A549 (cell line): ENCODE results near the gene APOC3. TPM values are rescaled to one million over a fixed set of nuclear protein-coding genes. Genes with fewer than 3 reads are reported as not detected.

Experiments
- ATAC-seq, 2 experiments: fragments of 200-7000 bp in 1 of 2; fragments of >200 bp in 1 of 2; cut with Nextera tagmentation in 1 of 2; cut with Tn5 transposase in 1 of 2; 3 replicates each; pipeline versions ENCODE4 v1.8.0 to v1.9.1; 2018 to 2020; ENCODE audit warnings: mild to moderate bottlenecking in 1 of 2, moderate library complexity in 1 of 2
- CTCF ChIA-PET: fragments of 300-600 bp; sonication (Branson Sonifier 250); formaldehyde crosslinking; extraction: SDS; loops from one replicate; lab custom pipeline; 2021; ENCODE audit warnings: antibody characterized with exemption, inconsistent platforms; lab: Yijun Ruan, JAX
- POLR2A ChIA-PET: fragments of 350-600 bp; formaldehyde crosslinking; extraction: SDS; loops from one replicate; lab custom pipeline; 2021; ENCODE audit warnings: antibody characterized with exemption, inconsistent platforms; lab: Yijun Ruan, JAX
- DNase-seq, 2 experiments: peaks; one replicate each; pipeline versions ENCODE4 v3.0.0 to v3.0.0-alpha.2; 2011 to 2016; ENCODE audit warnings: low read depth in 1 of 2, low spot score in 1 of 2
- FAIRE-seq: peaks from 2 replicates; lab custom pipeline; 2011; peaks lifted over from hg19 to GRCh38; lab: Jason Lieb, UNC
- H3K27ac ChIP-seq, 2 experiments: fragments of >200 bp; sonication (Bioruptor Twin); formaldehyde crosslinking; 3 replicates each; pipeline ENCODE4 v1.5.1; 2016 to 2017
- H3K4me1 ChIP-seq: fragments of >200 bp; sonication (Bioruptor Twin); formaldehyde crosslinking; 3 replicates; pipeline ENCODE4 v1.6.1; 2016
- H3K4me2 ChIP-seq: fragments of >200 bp; sonication (Bioruptor Twin); formaldehyde crosslinking; 3 replicates; pipeline ENCODE4 v1.6.1; 2016
- H3K4me3 ChIP-seq: fragments of >200 bp; sonication (Bioruptor Twin); formaldehyde crosslinking; 3 replicates; pipeline ENCODE4 v1.5.1; 2016
- H3K9me3 ChIP-seq: fragments of >200 bp; sonication (Bioruptor Twin); formaldehyde crosslinking; 3 replicates; pipeline ENCODE4 v1.6.1; 2016
- BHLHE40 ChIP-seq: IDR thresholded peaks from 2 replicates; pipeline ENCODE4 v1.6.1; 2012; ENCODE audit warnings: low read depth, low read length, inconsistent platforms
- CEBPB ChIP-seq, 2 experiments: fragments of >200 bp in 1 of 2; sonication (Bioruptor Twin) in 1 of 2; formaldehyde crosslinking in 1 of 2; IDR thresholded peaks; 2 replicates each; pipeline ENCODE4 v1.6.1; 2012 to 2016
- CHD2 ChIP-seq: fragments of 150-350 bp; IDR thresholded peaks from 2 replicates; pipeline ENCODE4 v1.6.1; 2014; ENCODE audit warnings: low read length; ENCODE audit not compliant: partially characterized antibody
- CHD4 ChIP-seq: fragments of 200-600 bp; sonication (generic); IDR thresholded peaks from 2 replicates; pipeline ENCODE4 v1.6.1; 2016; ENCODE audit warnings: antibody characterized with exemption, mild to moderate bottlenecking, borderline replicate concordance
- E2F6 ChIP-seq: IDR thresholded peaks from 2 replicates; pipeline ENCODE4 v1.6.1; 2012; ENCODE audit warnings: low read depth, borderline replicate concordance
- EP300 ChIP-seq, 2 experiments: fragments of >200 bp; sonication (Bioruptor Twin); formaldehyde crosslinking; IDR thresholded peaks; 2 replicates in 1 of 2; 3 replicates in 1 of 2; pipeline ENCODE4 v1.6.1; 2016 to 2017
- GATA3 ChIP-seq: IDR thresholded peaks from 2 replicates; pipeline ENCODE4 v1.6.1; 2012; ENCODE audit warnings: borderline replicate concordance
- HES2 ChIP-seq: fragments of >200 bp; sonication (Bioruptor Twin); formaldehyde crosslinking; IDR thresholded peaks from 2 replicates; pipeline ENCODE4 v1.6.1; 2016
- HOXA7 ChIP-seq: fragments of 250-450 bp; sonication (Bioruptor Pico); IDR thresholded peaks from 2 replicates; pipeline ENCODE4 v1.5.0; 2020; ENCODE audit warnings: mild to moderate bottlenecking, moderate library complexity
- MAFK ChIP-seq: fragments of 450-650 bp; IDR thresholded peaks from 2 replicates; pipeline ENCODE4 v1.6.1; 2014; ENCODE audit not compliant: partially characterized antibody
- NFE2L2 ChIP-seq: fragments of 150-350 bp; conservative IDR thresholded peaks from 2 replicates; pipeline ENCODE4 v1.6.1; 2014; ENCODE audit warnings: low read length
- NR3C1 ChIP-seq: fragments of >200 bp; sonication (Bioruptor Twin); formaldehyde crosslinking; IDR thresholded peaks from 3 replicates; pipeline ENCODE4 v1.6.1; 2017
- RAD21 ChIP-seq, 2 experiments: fragments of >200 bp in 1 of 2; sonication (Bioruptor Twin) in 1 of 2; formaldehyde crosslinking in 1 of 2; IDR thresholded peaks in 1 of 2; conservative IDR thresholded peaks in 1 of 2; 2 replicates in 1 of 2; 3 replicates in 1 of 2; pipeline ENCODE4 v1.6.1; 2012 to 2018; ENCODE audit warnings: inconsistent platforms in 1 of 2
- RARB ChIP-seq: fragments of 250-450 bp; sonication (Bioruptor Pico); IDR thresholded peaks from 2 replicates; pipeline ENCODE4 v1.8.0; 2021; ENCODE audit warnings: mild to moderate bottlenecking, moderate library complexity
- ZC3H11A ChIP-seq: fragments of 450-650 bp; IDR thresholded peaks from 2 replicates; pipeline ENCODE4 v1.6.1; 2014; ENCODE audit warnings: antibody characterized with exemption, mild to moderate bottlenecking
- ZFP36 ChIP-seq: fragments of 450-650 bp; IDR thresholded peaks from 2 replicates; pipeline ENCODE4 v1.6.1; 2014; ENCODE audit warnings: borderline replicate concordance; ENCODE audit not compliant: partially characterized antibody
- ZSCAN20 ChIP-seq: fragments of 250-450 bp; sonication (Bioruptor Pico); IDR thresholded peaks from 2 replicates; pipeline ENCODE4 v1.8.0; 2022; ENCODE audit warnings: mild to moderate bottlenecking, moderate library complexity
- WGBS: methylation state at CpG from one replicate; pipeline ENCODE4 v1.1.6; 2017; ENCODE audit errors: missing lambda C conversion rate; 5-methylcytosine and 5-hydroxymethylcytosine counted together
- polyA plus RNA-seq, 4 experiments: library from polyadenylated mRNA; depleted of rRNA in 3 of 4; stranded (reverse); fragments of >200 nt; fragmentation: RNase III in 1 of 4; extraction: RNeasy Plus Mini Kit Qiagen cat#74134 plus additional on column Dnase treatment in 1 of 4; gene quantifications; 2 replicates in 3 of 4; 3 replicates in 1 of 4; pipeline ENCODE4 v1.2.3, GENCODE V29; 2011 to 2017
- TF ChIP-seq, protein P1 (sequence below): IDR thresholded peaks from 2 replicates; pipeline ENCODE4 v1.6.1; 2012
- TF ChIP-seq, protein P2 (sequence below): fragments of 450-650 bp; IDR thresholded peaks from 2 replicates; pipeline ENCODE4 v1.6.1; 2014; ENCODE audit warnings: antibody characterized with exemption

The APOC3 gene
- polyA plus RNA-seq, 2 of the 4 experiments (the other 2 are of a cell fraction), result not detected

GRCh38 chr11:116788534-116788933 is 41.2 kb upstream of the APOC3 start:
- ATAC-seq, result no peak
- Histone ChIP-seq H3K4me3 (peak overlapping the region; percentile 94), H3K4me1 (peaks cover 10% of the 10 kb centered on the region; the same call in 1 of the 3 replicates)
- DNase-seq, result no peak
- 58% methylated on average over 4 of the region's 4 CpGs for WGBS
- TF ChIP-seq ZFP36, result no peak
- TF ChIP-seq E2F6, result no peak
- no peak for TF ChIP-seq ZSCAN20 (CRISPR knock-in tag)
- TF ChIP-seq MAFK, result no peak
- TF ChIP-seq NFE2L2, result no peak
- TF ChIP-seq CHD4, result no peak
- TF ChIP-seq RARB (CRISPR knock-in tag), result no peak
- TF ChIP-seq, all 56 proteins: peak for 0
- Histone ChIP-seq H3K4me2 (peak overlapping the region; percentile 77), H3K27ac (peak overlapping the region; percentile 94 to 97), H3K9me3 (no peaks in the 10 kb centered on the region)
- ChIA-PET CTCF (interaction anchor here (0.5 to 8.8 kb wide), 4 partner anchors 11 to 350 kb away, joined by 3 to 114 read pairs (median 30); partner anchors contain the start of gene APOA1), POLR2A (interaction anchor here (0.6 to 1.2 kb wide), 5 partner anchors 14 to 356 kb away, joined by 3 to 6 read pairs (median 5); partner anchors contain the start of genes BUD13, PAFAH1B2 and SIK3)
- FAIRE-seq, result no peak

- no peak for DNase-seq
- Histone ChIP-seq H3K4me2 (peak overlapping the region; percentile 77; the same call in 2 of the 3 replicates), H3K9me3 (no peaks in the 10 kb centered on the region), H3K4me3 (no peak overlapping the region), H3K27ac (no peak overlapping the region; a peak in 1 of 6 replicates), H3K4me1 (peaks cover 10% of the 10 kb centered on the region; the same call in 1 of the 3 replicates)
- no peak for TF ChIP-seq RAD21 (conservative IDR thresholded peaks at IDR 0.05 in 1 of 2, IDR thresholded peaks at IDR 0.05 in 1 of 2)
- no peak for TF ChIP-seq HOXA7 (CRISPR knock-in tag)
- TF ChIP-seq HES2, result no peak
- TF ChIP-seq CHD2, result no peak
- no peak for TF ChIP-seq BHLHE40
- no peak for TF ChIP-seq NR3C1
- TF ChIP-seq ZC3H11A, result no peak
- no peak for TF ChIP-seq GATA3
- no peak for TF ChIP-seq CEBPB (IDR thresholded peaks at IDR 0.05)
- no peak for TF ChIP-seq EP300 (IDR thresholded peaks at IDR 0.05)
- TF ChIP-seq, protein P1, sequence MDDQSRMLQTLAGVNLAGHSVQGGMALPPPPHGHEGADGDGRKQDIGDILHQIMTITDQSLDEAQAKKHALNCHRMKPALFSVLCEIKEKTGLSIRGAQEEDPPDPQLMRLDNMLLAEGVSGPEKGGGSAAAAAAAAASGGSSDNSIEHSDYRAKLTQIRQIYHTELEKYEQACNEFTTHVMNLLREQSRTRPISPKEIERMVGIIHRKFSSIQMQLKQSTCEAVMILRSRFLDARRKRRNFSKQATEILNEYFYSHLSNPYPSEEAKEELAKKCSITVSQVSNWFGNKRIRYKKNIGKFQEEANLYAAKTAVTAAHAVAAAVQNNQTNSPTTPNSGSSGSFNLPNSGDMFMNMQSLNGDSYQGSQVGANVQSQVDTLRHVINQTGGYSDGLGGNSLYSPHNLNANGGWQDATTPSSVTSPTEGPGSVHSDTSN, result no peak
- TF ChIP-seq ZFP36, result no peak
- TF ChIP-seq, protein P2, sequence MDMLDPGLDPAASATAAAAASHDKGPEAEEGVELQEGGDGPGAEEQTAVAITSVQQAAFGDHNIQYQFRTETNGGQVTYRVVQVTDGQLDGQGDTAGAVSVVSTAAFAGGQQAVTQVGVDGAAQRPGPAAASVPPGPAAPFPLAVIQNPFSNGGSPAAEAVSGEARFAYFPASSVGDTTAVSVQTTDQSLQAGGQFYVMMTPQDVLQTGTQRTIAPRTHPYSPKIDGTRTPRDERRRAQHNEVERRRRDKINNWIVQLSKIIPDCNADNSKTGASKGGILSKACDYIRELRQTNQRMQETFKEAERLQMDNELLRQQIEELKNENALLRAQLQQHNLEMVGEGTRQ, result no peak
- no peak for ATAC-seq
- no peak for FAIRE-seq
- 87% methylated on average over 2 of the region's 4 CpGs for WGBS
- POLR2A ChIA-PET, result no interaction called here
- CTCF ChIA-PET, result interaction anchor here (0.5 to 8.8 kb wide), 6 partner anchors 11 to 330 kb away, joined by 3 to 114 read pairs (median 6); partner anchors contain the start of gene APOA1
These were observed 40.7 kb upstream of the APOC3 start for GRCh38 chr11:116788975-116789374.
